ENCODE measurements around the gene BMP7. TPM values are rescaled to one million over a fixed set of nuclear protein-coding genes. Genes with fewer than 3 reads are reported as not detected.

The BMP7 gene
- total and polyA plus RNA-seq, 2 experiments from 2014 or later, result 15.9 to 22.8 TPM

GRCh38 chr20:57292611-57293010 lies 26.2 kb upstream of the BMP7 start:
- no peaks in the 10 kb centered on the region for H3F3A ChIP-seq (replicated peaks; ENCODE audit: low read depth)
- H3K4me3 ChIP-seq, result no peak overlapping the region
- H3K27ac Mint-ChIP-seq, result no peak overlapping the region
- H2AFZ ChIP-seq, result no peak overlapping the region
- no peaks in the 10 kb centered on the region for H3K27me3 ChIP-seq (ENCODE audit: insufficient read depth)
- DNase-seq (ENCODE audit: low spot score), result no peak
- peaks cover 15% of the 10 kb centered on the region for H3K27me3 Mint-ChIP-seq (ENCODE audit: insufficient read depth, low read depth, poor library complexity)
- no peak for ATAC-seq
- no peaks in the 10 kb centered on the region for H3K36me3 Mint-ChIP-seq (ENCODE audit: low read depth)
- no peak overlapping the region for H3K4me3 Mint-ChIP-seq
- H4K20me1 ChIP-seq (replicated peaks; ENCODE audit: insufficient read depth), result no peaks in the 10 kb centered on the region
- H3K9me2 ChIP-seq (ENCODE audit: insufficient read depth), result no peaks in the 10 kb centered on the region
- H3K36me3 ChIP-seq (ENCODE audit: insufficient read depth), result no peaks in the 10 kb centered on the region
- no peak overlapping the region for H3K27ac ChIP-seq (ENCODE audit: low read depth)
- no peaks in the 10 kb centered on the region for H3K9me3 Mint-ChIP-seq
- H3K79me2 ChIP-seq (replicated peaks; ENCODE audit: insufficient read depth), result no peaks in the 10 kb centered on the region
- H3K4me2 ChIP-seq, result no peak overlapping the region
- peaks cover 34% of the 10 kb centered on the region for H3K4me1 Mint-ChIP-seq
- H3K4me1 ChIP-seq (ENCODE audit: insufficient read depth), result peaks cover 9% of the 10 kb centered on the region; the same call in 1 of the 2 replicates
- no peak for TF ChIP-seq REST (IDR thresholded peaks at IDR 0.05; ENCODE audit: unreplicated experiment)
- TF ChIP-seq EZH2phosphoT487 (IDR thresholded peaks at IDR 0.05; ENCODE audit: unreplicated experiment), result no peak
- TF ChIP-seq JUNB (IDR thresholded peaks at IDR 0.05; ENCODE audit: unreplicated experiment), result no peak
- TF ChIP-seq STAT1 (IDR thresholded peaks at IDR 0.05; ENCODE audit: unreplicated experiment), result no peak
- no peak for TF ChIP-seq POLR2AphosphoS5 (IDR thresholded peaks at IDR 0.05; ENCODE audit: low read depth)
- no peak for TF ChIP-seq CTCF (conservative IDR thresholded peaks at IDR 0.05; ENCODE audit: low read depth in 2 of 2)
- TF ChIP-seq CREB1 (CRISPR knock-in tag; IDR thresholded peaks at IDR 0.05; ENCODE audit: low read depth), result no peak
- TF ChIP-seq ZNF462 (CRISPR knock-in tag; IDR thresholded peaks at IDR 0.05), result no peak
- no peak for TF ChIP-seq EZH2 (IDR thresholded peaks at IDR 0.05; ENCODE audit: low read depth, unreplicated experiment)
- no peak for TF ChIP-seq ETS1 (IDR thresholded peaks at IDR 0.05)
- no peak for TF ChIP-seq NANOG (IDR thresholded peaks at IDR 0.05; ENCODE audit: borderline replicate concordance)
- no peak for TF ChIP-seq ZNF114 (CRISPR knock-in tag; IDR thresholded peaks at IDR 0.05)
- no peak for TF ChIP-seq ZNF331 (CRISPR knock-in tag; IDR thresholded peaks at IDR 0.05; ENCODE audit: low read depth)

Measured in GM23338 (cell line).